ENCODE data around the gene DACH1.

The DACH1 gene

GRCh38 chr13:71771144-71771543 is 95.9 kb downstream of the DACH1 start:
- DNase-seq: no peak

DNA sequence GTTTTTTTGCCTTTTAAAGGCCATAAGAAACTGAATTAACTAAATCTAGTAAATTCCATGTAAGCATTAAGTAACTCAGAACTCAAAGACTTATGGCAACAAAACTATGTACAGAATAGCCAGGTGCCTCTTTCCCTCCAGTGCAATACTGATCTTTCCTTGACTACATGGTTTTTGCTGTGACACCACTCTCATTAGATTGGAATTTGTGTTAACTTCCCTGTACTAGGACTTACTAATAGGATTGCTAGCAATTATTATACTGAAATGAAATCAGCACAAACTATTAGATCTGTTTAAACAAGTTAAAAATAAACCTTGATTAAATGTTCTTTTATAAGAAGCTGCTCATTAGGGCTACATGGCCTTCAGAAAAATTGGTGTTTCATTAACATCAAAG is 96.3 kb downstream of the DACH1 start:
- no peak for DNase-seq

- no peak for DNase-seq
These were observed 98.1 kb downstream of the DACH1 start for GRCh38 chr13:71768881-71769280.

GRCh38 chr13:71759651-71760511 is 107.1 kb downstream of the DACH1 start:
- DNase-seq: no peak

DNA sequence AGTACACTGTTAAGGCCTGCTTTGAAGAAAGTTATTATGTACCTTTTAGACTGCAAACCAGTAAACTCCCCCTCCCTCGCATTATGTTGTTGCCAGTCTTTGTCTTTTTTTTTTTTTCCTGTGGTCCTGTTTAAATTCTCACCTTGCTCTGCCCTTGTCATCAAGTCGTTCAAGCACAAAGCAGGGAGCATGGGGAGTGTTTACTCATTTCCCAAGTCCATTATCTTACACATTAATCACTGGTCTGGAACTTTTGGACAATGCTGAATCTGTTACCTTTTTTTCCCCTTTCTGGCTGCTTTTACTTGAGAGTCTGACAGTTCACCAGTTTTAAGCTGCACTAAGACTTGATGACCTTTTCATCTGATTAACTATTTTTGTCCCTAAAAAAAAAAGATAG is 108.2 kb downstream of the DACH1 start:
- DNase-seq: no peak

DNA sequence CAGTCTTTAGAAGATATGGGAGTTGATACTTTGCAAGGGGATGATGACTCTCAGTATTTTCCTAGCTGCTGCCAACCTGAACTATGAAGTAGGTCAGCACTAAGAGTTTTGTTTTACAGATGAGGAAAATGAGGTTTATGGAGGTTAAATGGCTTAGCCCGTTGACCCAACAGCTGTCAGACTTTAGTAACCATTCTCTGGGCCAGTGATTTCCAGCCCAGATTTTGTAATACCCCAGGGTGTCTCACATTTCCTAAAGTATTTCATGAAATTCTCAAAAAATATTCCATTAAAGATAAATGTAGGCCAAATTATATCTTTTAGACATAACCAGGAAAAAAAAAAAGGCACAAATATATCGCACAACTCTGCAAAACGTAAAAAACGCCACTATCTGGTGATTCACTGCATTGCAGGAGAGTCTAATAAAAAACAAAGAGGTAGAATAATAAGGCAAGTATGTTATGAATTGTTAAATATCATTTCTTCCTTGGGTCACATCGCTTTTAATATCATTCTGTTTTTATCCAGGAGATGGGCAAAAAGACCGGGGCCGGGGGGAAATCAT is 112.5 kb downstream of the DACH1 start:
- no peak for DNase-seq

- no peak for DNase-seq
These were observed 114.1 kb downstream of the DACH1 start for GRCh38 chr13:71752775-71753513.

GRCh38 chr13:71751073-71751472 is 115.9 kb downstream of the DACH1 start:
- no peak for DNase-seq

- DNase-seq: no peak
These were observed 136.7 kb downstream of the DACH1 start for GRCh38 chr13:71730267-71730666.

GRCh38 chr13:71729441-71729840 is 137.6 kb downstream of the DACH1 start:
- DNase-seq: no peak

GRCh38 chr13:71727662-71728061 is 139.3 kb downstream of the DACH1 start:
- no peak for DNase-seq

- DNase-seq: no peak
These were observed 140.0 kb downstream of the DACH1 start for GRCh38 chr13:71727042-71727441.

GRCh38 chr13:71722206-71722605 is 144.8 kb downstream of the DACH1 start:
- no peak for DNase-seq

GRCh38 chr13:71721104-71721503 is 145.9 kb downstream of the DACH1 start:
- DNase-seq: no peak

DNA sequence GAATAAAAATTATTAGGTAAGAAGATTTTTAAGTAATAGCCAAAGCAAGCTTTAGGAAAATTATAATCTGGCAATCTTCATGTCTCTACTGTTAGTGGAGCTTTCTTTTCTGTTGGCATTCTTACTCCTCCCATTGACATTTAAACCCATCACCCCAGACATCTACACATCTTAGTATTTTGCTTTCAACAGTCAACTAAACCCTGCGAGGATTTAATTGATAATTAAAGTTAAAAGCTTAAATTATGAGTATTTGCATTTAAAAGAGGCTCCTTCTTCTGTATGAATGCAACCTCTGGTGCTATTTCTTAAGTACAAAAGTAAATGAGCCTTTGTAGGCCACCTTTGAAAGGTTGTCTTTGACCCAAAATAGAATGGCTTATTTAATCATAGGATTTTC is 148.1 kb downstream of the DACH1 start:
- DNase-seq: no peak

GRCh38 chr13:71714802-71715375 is 152.1 kb downstream of the DACH1 start:
- DNase-seq: no peak

DNA sequence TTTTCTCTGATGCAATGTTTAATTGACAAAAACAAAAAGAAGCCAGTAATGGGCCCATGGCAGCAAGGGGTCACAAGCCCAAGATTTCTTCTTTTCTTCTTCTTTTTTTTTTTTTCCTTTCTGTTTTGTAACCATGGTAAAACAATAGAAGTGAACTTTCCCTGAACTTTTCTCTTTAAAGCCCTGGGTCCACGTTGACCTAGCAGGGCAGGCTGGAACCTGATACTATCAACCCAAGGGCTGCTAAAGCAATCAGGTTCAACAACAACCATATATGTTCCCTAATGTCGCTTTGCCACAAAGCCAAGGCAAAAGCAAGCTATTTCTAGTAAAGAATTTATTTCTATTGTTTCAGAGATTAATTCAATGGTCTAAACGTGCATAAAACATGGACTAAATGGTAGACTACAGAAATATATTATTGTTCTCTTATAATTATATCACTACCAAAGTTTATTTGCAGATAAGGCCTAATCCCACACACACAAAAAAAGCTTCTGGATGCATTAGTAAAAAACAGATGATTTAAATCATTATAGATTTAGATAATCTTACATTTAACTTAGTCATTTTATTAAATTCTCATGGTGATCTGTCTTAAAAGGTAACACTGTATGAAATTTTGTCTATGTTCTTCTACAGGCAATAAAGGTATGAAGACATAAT is 153.9 kb downstream of the DACH1 start:
- DNase-seq: no peak

DNA sequence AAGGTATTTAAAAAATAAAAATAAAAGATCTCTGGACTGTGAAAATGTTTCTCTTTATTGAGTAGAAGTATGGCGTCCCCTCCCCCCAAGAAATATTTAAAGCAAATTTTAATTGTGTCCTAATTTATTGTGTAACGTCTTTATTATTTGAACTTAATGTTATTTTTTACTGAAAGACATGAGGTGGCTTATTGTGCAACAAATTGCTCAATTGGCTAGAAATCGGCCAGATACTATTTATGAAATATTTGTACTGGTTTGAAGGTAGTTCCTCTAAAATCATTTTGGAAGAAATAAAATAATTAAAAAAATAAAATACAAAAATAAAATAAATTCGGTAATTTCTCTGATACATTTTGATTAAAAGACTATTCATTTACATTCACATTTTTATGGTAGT is 162.3 kb downstream of the DACH1 start:
- no peak for DNase-seq

DNA sequence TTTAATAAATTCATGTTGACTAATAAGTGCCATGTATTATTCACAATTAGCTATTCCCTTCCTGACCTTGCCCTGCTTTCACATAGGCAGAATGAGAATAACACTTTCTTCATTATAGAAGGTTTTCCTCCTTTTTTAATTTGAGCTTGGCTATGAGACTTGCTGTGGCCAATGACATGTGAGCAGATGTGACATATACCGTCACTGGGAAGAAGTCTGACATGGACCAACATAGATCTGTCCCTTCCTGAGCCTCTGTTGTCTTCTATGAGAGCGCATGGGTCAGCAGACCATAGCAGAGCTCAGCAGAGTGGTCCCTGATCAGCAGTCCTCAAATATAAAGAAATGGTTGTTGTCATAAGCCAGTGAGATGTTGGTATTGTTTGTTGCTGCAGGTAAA is 163.9 kb downstream of the DACH1 start:
- DNase-seq: no peak

DNA sequence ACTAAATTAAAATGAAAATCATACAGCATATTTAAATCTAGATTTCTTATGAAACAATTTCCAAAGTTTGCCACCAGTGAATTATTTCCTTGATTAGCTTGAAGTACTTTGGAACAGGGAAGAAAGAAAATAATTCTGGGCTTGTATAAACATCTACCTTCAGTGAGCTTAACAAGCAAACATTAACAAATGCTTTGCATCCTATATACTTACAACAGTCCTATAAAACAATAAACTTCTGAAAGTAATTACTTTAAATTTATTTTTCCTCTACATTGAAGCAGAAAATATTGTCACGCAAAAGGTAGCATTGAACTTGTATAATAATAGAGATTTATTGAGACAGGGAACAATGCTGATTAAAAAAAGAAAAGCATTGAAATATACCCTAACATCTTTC is 164.8 kb downstream of the DACH1 start:
- DNase-seq: no peak

DNA sequence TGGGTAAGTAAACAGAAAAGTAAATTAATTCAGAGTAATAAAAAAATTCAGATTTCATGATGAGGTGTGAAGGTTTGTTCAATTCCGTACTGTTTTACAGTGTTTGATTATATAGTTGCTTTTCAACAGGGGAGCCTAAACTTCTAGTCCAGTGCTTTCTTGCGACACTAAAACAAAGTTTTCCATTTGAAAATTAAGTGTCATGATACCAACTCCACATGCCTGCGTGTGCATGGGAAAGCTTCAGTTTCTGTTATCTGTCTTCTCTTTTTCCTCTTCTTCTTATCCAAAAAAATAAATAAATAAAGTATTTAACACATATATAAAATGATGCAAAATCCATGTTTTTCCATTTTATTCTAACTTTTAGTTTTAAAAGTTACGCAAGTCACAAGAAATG is 165.3 kb downstream of the DACH1 start:
- DNase-seq: no peak

- no peak for DNase-seq
These were observed 167.7 kb downstream of the DACH1 start for GRCh38 chr13:71699342-71699741.

- no peak for DNase-seq
These were observed 171.3 kb downstream of the DACH1 start for GRCh38 chr13:71695662-71696061.
